Activated CD4-positive, CD25-positive, alpha-beta regulatory T cell treated with anti-CD3 and anti-CD28 coated beads, Interleukin-2, amount 50 U/mL, for 16 hours (primary cell): Measurements from ENCODE around the gene RAB40AL.

ENCODE experiments used
- DNase-seq: peaks from one replicate; pipeline ENCODE4 v3.0.0-alpha.2; 2020; ENCODE audit warnings: low read depth, low spot score

The RAB40AL gene

GRCh38 chrX:102983205-102983604 is 46.1 kb downstream of the RAB40AL start:
- no peak for DNase-seq

- no peak for DNase-seq
These were observed 48.1 kb downstream of the RAB40AL start for GRCh38 chrX:102985192-102985591.
